H1 (cell line): Measurements from ENCODE around the gene GCGR. TPM values are rescaled to one million over a fixed set of nuclear protein-coding genes. Genes with fewer than 3 reads are reported as not detected.

Experiments
- CTCF ChIA-PET: fragments of 300-600 bp; sonication (Branson Sonifier 250); formaldehyde crosslinking; loops from one replicate; lab custom pipeline; 2021; ENCODE audit not compliant: partially characterized antibody; lab: Charles Lee
- POLR2A ChIA-PET: fragments of 300-600 bp; sonication (Branson Sonifier 250); formaldehyde crosslinking; loops from one replicate; lab custom pipeline; 2021; ENCODE audit warnings: inconsistent platforms; ENCODE audit not compliant: partially characterized antibody; lab: Charles Lee
- DNase-seq, 2 experiments: peaks; one replicate each; pipeline versions ENCODE4 v3.0.0 to v3.0.0-alpha.2; 2010 to 2022; ENCODE audit warnings: low spot score in 2 of 2, low read depth in 1 of 2, mixed read lengths in 1 of 2
- FAIRE-seq: peaks from 2 replicates; lab custom pipeline; 2011; peaks lifted over from hg19 to GRCh38; lab: Jason Lieb, UNC
- H2AFZ ChIP-seq: 2 replicates; pipeline ENCODE4 v1.8.1; 2012; ENCODE audit warnings: low read length, inconsistent platforms
- H2AK5ac ChIP-seq: 2 replicates; pipeline ENCODE4 v1.6.1; 2013; ENCODE audit warnings: low read depth, low read length
- H2BK120ac ChIP-seq: replicated peaks from 2 replicates; pipeline ENCODE3; 2013; ENCODE audit warnings: low read depth, low read length, inconsistent platforms
- H2BK12ac ChIP-seq: 2 replicates; pipeline ENCODE4 v1.6.1; 2013; ENCODE audit warnings: low read depth, low read length
- H2BK15ac ChIP-seq: 2 replicates; pipeline ENCODE4 v1.6.1; 2013; ENCODE audit warnings: low read length
- H2BK20ac ChIP-seq: 2 replicates; pipeline ENCODE4 v1.6.1; 2013; ENCODE audit warnings: low read length
- H2BK5ac ChIP-seq: 2 replicates; pipeline ENCODE4 v1.6.1; 2013; ENCODE audit warnings: low read depth, low read length
- H3K14ac ChIP-seq: 2 replicates; pipeline ENCODE4 v1.6.1; 2013; ENCODE audit warnings: inconsistent platforms; ENCODE audit not compliant: insufficient read length
- H3K18ac ChIP-seq: 2 replicates; pipeline ENCODE4 v1.6.1; 2013; ENCODE audit warnings: low read length; ENCODE audit errors: extremely low read depth
- H3K23ac ChIP-seq: 2 replicates; pipeline ENCODE4 v1.6.1; 2013; ENCODE audit warnings: inconsistent platforms; ENCODE audit not compliant: insufficient read length
- H3K23me2 ChIP-seq: 2 replicates; pipeline ENCODE4 v1.6.1; 2013; ENCODE audit warnings: low read depth, low read length
- H3K27ac ChIP-seq: 2 replicates; pipeline ENCODE4 v1.6.1; 2011; ENCODE audit warnings: low read depth, low read length, inconsistent platforms
- H3K27me3 ChIP-seq, 4 experiments: replicated peaks in 1 of 4; 1 replicate in 1 of 4; 2 replicates in 3 of 4; pipeline versions ENCODE4 v1.6.1 to v1.8.1; 2011 to 2013; ENCODE audit warnings: low read length in 3 of 4, mild to moderate bottlenecking in 3 of 4, inconsistent platforms in 2 of 4, mixed read lengths in 2 of 4, moderate library complexity in 1 of 4; ENCODE audit not compliant: control insufficient read depth in 3 of 4, insufficient read depth in 3 of 4; ENCODE audit errors: extremely low read depth in 1 of 4
- H3K36me3 ChIP-seq, 4 experiments: 2 replicates each; pipeline versions ENCODE4 v1.6.1 to v1.8.1; 2011 to 2013; ENCODE audit warnings: mild to moderate bottlenecking in 4 of 4, low read length in 3 of 4, moderate library complexity in 2 of 4, control low read depth in 1 of 4, inconsistent platforms in 1 of 4; ENCODE audit not compliant: insufficient read depth in 4 of 4, control insufficient read depth in 2 of 4
- H3K4ac ChIP-seq: replicated peaks from 2 replicates; pipeline ENCODE3; 2013; ENCODE audit warnings: low read length, low read depth, mixed read lengths, inconsistent platforms; ENCODE audit not compliant: insufficient read length
- H3K4me1 ChIP-seq, 4 experiments: replicated peaks in 1 of 4; 1 replicate in 1 of 4; 2 replicates in 3 of 4; pipeline versions ENCODE4 v1.6.1 to v1.8.1; 2011 to 2013; ENCODE audit warnings: low read length in 3 of 4, inconsistent platforms in 2 of 4, mixed read lengths in 1 of 4; ENCODE audit not compliant: insufficient read depth in 4 of 4, control insufficient read depth in 3 of 4
- H3K4me2 ChIP-seq, 2 experiments: 2 replicates each; pipeline versions ENCODE4 v1.6.1 to v1.8.1; 2011 to 2013; ENCODE audit warnings: low read depth in 2 of 2, low read length in 2 of 2, control low read depth in 1 of 2, inconsistent platforms in 1 of 2, mild to moderate bottlenecking in 1 of 2; ENCODE audit not compliant: insufficient read depth in 1 of 2
- H3K4me3 ChIP-seq, 4 experiments: fragments of 200-600, 300-600 bp in 1 of 4; sonication (generic), shearing (Covaris generic), sonication (Bioruptor Twin) in 1 of 4; 2 replicates each; pipeline versions ENCODE4 v1.5.1 to v1.8.1; 2011 to 2016; ENCODE audit warnings: low read length in 4 of 4, low read depth in 3 of 4, control low read depth in 2 of 4, inconsistent platforms in 2 of 4, mild to moderate bottlenecking in 2 of 4, mixed read lengths in 1 of 4, moderate library complexity in 1 of 4; ENCODE audit not compliant: insufficient read depth in 2 of 4; ENCODE audit errors: extremely low read depth in 1 of 4
- H3K56ac ChIP-seq: replicated peaks from 2 replicates; pipeline ENCODE3; 2013; ENCODE audit warnings: low read depth, mild to moderate bottlenecking, mixed read lengths, low read length, inconsistent platforms; ENCODE audit not compliant: insufficient read length
- H3K79me1 ChIP-seq: 2 replicates; pipeline ENCODE4 v1.6.1; 2013; ENCODE audit warnings: low read depth, low read length, control low read depth
- H3K79me2 ChIP-seq, 2 experiments: 2 replicates each; pipeline versions ENCODE4 v1.6.1 to v1.8.1; 2012 to 2013; ENCODE audit warnings: low read length in 2 of 2, mild to moderate bottlenecking in 2 of 2, inconsistent platforms in 1 of 2; ENCODE audit not compliant: insufficient read depth in 2 of 2, control insufficient read depth in 1 of 2
- H3K9ac ChIP-seq, 4 experiments: replicated peaks in 1 of 4; 1 replicate in 1 of 4; 2 replicates in 3 of 4; pipeline versions ENCODE4 v1.6.1 to v1.8.1; 2011 to 2013; ENCODE audit warnings: low read depth in 3 of 4, low read length in 3 of 4, control low read depth in 2 of 4, mild to moderate bottlenecking in 2 of 4, moderate library complexity in 2 of 4, inconsistent platforms in 1 of 4; ENCODE audit errors: extremely low read depth in 1 of 4
- H3K9me3 ChIP-seq, 2 experiments: 2 replicates each; pipeline versions ENCODE4 v1.6.1 to v1.8.1; 2012 to 2013; ENCODE audit warnings: mild to moderate bottlenecking in 2 of 2, moderate library complexity in 2 of 2, control low read depth in 1 of 2, inconsistent platforms in 1 of 2, low read depth in 1 of 2, low read length in 1 of 2, mixed read lengths in 1 of 2; ENCODE audit not compliant: insufficient read depth in 2 of 2
- H4K20me1 ChIP-seq, 2 experiments: replicated peaks in 1 of 2; 2 replicates each; pipeline versions ENCODE3 to v1.8.1; 2011 to 2013; ENCODE audit warnings: inconsistent platforms in 2 of 2, low read length in 2 of 2, mild to moderate bottlenecking in 1 of 2; ENCODE audit not compliant: insufficient read depth in 2 of 2, control insufficient read depth in 1 of 2
- H4K5ac ChIP-seq: 2 replicates; pipeline ENCODE4 v1.6.1; 2013; ENCODE audit warnings: low read length, low read depth, mixed read lengths, inconsistent platforms; ENCODE audit not compliant: insufficient read length
- H4K8ac ChIP-seq: 2 replicates; pipeline ENCODE4 v1.8.0; 2013; ENCODE audit warnings: mild to moderate bottlenecking, moderate library complexity, low read length, inconsistent platforms; ENCODE audit not compliant: insufficient read depth; ENCODE audit errors: extremely low read depth
- H4K91ac ChIP-seq: replicated peaks from 2 replicates; pipeline ENCODE3; 2013; ENCODE audit warnings: low read length, mixed read lengths, inconsistent platforms; ENCODE audit not compliant: insufficient read length
- BRCA1 ChIP-seq: IDR thresholded peaks from 2 replicates; pipeline ENCODE4 v1.6.1; 2012; ENCODE audit warnings: low read depth, low read length, improper control_type of control experiment
- MAFK ChIP-seq: IDR thresholded peaks from 2 replicates; pipeline ENCODE4 v1.6.1; 2012; ENCODE audit warnings: low read depth, mild to moderate bottlenecking, improper control_type of control experiment, low read length
- RBBP5 ChIP-seq: IDR thresholded peaks from 2 replicates; pipeline ENCODE4 v1.7.1; 2012; ENCODE audit warnings: low read depth, mild to moderate bottlenecking, inconsistent platforms, low read length, moderate library complexity, borderline replicate concordance
- SAP30 ChIP-seq: fragments of 300-600 bp; sonication (generic); IDR thresholded peaks from 2 replicates; pipeline ENCODE4 v1.7.1; 2012; ENCODE audit warnings: low read length, moderate library complexity, mild to moderate bottlenecking, inconsistent platforms; ENCODE audit not compliant: insufficient read depth, insufficient replicate concordance
- TAF7 ChIP-seq: optimal IDR thresholded peaks from 2 replicates; pipeline ENCODE3; 2011; ENCODE audit warnings: low read depth, mild to moderate bottlenecking, inconsistent platforms, low read length, moderate library complexity, borderline replicate concordance
- TBP ChIP-seq: IDR thresholded peaks from 2 replicates; pipeline ENCODE4 v1.6.1; 2011; ENCODE audit warnings: low read depth, low read length, improper control_type of control experiment
- TCF12 ChIP-seq: IDR thresholded peaks from 2 replicates; pipeline ENCODE4 v1.6.1; 2011; ENCODE audit warnings: low read depth, mild to moderate bottlenecking, low read length
- TEAD4 ChIP-seq: IDR thresholded peaks from 2 replicates; pipeline ENCODE4 v1.6.1; 2012; ENCODE audit warnings: low read depth, low read length, inconsistent platforms, mixed read lengths
- WGBS, 2 experiments: shearing (Covaris generic) in 1 of 2; methylation state at CpG; one replicate each; pipeline versions ENCODE4 v1.1.6 to v1.1.7; 2013 to 2015; ENCODE audit warnings: low lambda C conversion rate in 2 of 2, mixed read lengths in 2 of 2, inconsistent platforms in 1 of 2, low coverage in 1 of 2, missing lambda C conversion rate in 1 of 2; ENCODE audit not compliant: insufficient replicate concordance in 2 of 2, insufficient coverage in 1 of 2, insufficient read length in 1 of 2; ENCODE audit errors: extremely low coverage in 1 of 2, missing lambda C conversion rate in 1 of 2; 5-methylcytosine and 5-hydroxymethylcytosine counted together
- polyA plus RNA-seq, 7 experiments: library from polyadenylated mRNA; depleted of rRNA in 3 of 7; stranded (reverse) in 5 of 7; unstranded in 2 of 7; fragments of >200 nt in 5 of 7; fragments of 200-250 nt in 2 of 7; gene quantifications; 1 replicate in 5 of 7; 2 replicates in 1 of 7; 4 replicates in 1 of 7; pipeline versions ENCODE4 v1.2.1 to v1.2.3, GENCODE V29; 2011 to 2013; ENCODE audit warnings: missing spikeins in 2 of 7, mixed read lengths in 2 of 7
- total RNA-seq: library from RNA; stranded (reverse); fragmentation: NEBNext Ultra II Directional; extraction: Animal tissue kit (Norgen Biotek cat#: 25700); gene quantifications from 2 replicates; pipeline ENCODE4 v1.2.1, GENCODE V29; 2021

GCGR gene
- total and polyA plus RNA-seq, 2 of the 8 experiments (the other 6 are each of a cell fraction or from before 2014, with no cell fraction given), result 0.44 to 0.56 TPM

GRCh38 chr17:81808778-81809555 lies 5.0 kb downstream of the GCGR start:
- 82% methylated on average over 20 of the region's 20 CpGs; no CpG with 5 or more reads in 1 of the 2 experiments for WGBS, 2 experiments
- POLR2A ChIA-PET, result interaction anchor here (1.4 to 2.7 kb wide), 2 partner anchors 11 to 96 kb away, joined by 3 to 6 read pairs; no protein-coding TSS in a partner anchor

More at GRCh38 chr17:81808778-81809555, 5.0 kb downstream of the GCGR start:
- FAIRE-seq, result no peak
- Histone ChIP-seq H3K4ac (no peak overlapping the region), H3K4me2 (no peak overlapping the region), H3K79me2 (no peaks in the 10 kb centered on the region), H2BK5ac (peak overlapping the region; percentile 52; the same call in 1 of the 2 replicates), H3K27ac (no peak overlapping the region), H3K4me1 (no peaks in the 10 kb centered on the region; a peak in 3 of 7 replicates), H4K91ac (no peak overlapping the region), H4K8ac (no peak overlapping the region; the same call in 1 of the 2 replicates), H3K23me2 (peaks cover 5% of the 10 kb centered on the region; the same call in 1 of the 2 replicates), H2AFZ (no peak overlapping the region), H3K14ac (no peak overlapping the region), H2BK20ac (no peak overlapping the region), H3K27me3 (peaks cover 17 to 31% (median 25%) of the 10 kb centered on the region in 4 experiments), H3K18ac (no peak overlapping the region), H2BK15ac (no peak overlapping the region), H3K79me1 (no peaks in the 10 kb centered on the region), H3K9me3 (no peaks in the 10 kb centered on the region), H3K36me3 (peaks cover 0 to 7% (median 0%) of the 10 kb centered on the region in 4 experiments; a peak in 1 of 8 replicates), H3K23ac (no peak overlapping the region), H2AK5ac (0 out of 2 replicates have a peak overlapping the region, but pooled peaks have one; percentile 53), H2BK12ac (peak overlapping the region; percentile 27; the same call in 1 of the 2 replicates), H4K20me1 (peaks cover 0 to 4% of the 10 kb centered on the region in 2 experiments), H3K56ac (no peak overlapping the region), H2BK120ac (no peak overlapping the region), H3K4me3 (no peak overlapping the region), H4K5ac (no peak overlapping the region), H3K9ac (no peak overlapping the region)
- no peak for DNase-seq
- CTCF ChIA-PET, result interaction anchor here (0.7 to 4.5 kb wide), 6 partner anchors 8 to 1881 kb away, joined by 3 to 19 read pairs (median 5); no protein-coding TSS in a partner anchor
- TF ChIP-seq TAF7, result no peak
- no peak for TF ChIP-seq RBBP5
- no peak for TF ChIP-seq MAFK
- no peak for TF ChIP-seq SAP30
- TF ChIP-seq TEAD4, result no peak
- no peak for TF ChIP-seq BRCA1
- TF ChIP-seq TCF12, result no peak
- no peak for TF ChIP-seq TBP
